DMS 273 (cell line): ENCODE measurements around the gene EDN1.
"Not testable (repeated sequence)": the region's sequence is repeated elsewhere in the genome, so short reads cannot be mapped to it uniquely, and the experiment has no call there.

ENCODE experiments used
- DNase-seq: peaks from one replicate; lab custom pipeline; 2025; ENCODE audit not compliant: unreplicated experiment; lab: John Stamatoyannopoulos, UW

The EDN1 gene

DNA sequence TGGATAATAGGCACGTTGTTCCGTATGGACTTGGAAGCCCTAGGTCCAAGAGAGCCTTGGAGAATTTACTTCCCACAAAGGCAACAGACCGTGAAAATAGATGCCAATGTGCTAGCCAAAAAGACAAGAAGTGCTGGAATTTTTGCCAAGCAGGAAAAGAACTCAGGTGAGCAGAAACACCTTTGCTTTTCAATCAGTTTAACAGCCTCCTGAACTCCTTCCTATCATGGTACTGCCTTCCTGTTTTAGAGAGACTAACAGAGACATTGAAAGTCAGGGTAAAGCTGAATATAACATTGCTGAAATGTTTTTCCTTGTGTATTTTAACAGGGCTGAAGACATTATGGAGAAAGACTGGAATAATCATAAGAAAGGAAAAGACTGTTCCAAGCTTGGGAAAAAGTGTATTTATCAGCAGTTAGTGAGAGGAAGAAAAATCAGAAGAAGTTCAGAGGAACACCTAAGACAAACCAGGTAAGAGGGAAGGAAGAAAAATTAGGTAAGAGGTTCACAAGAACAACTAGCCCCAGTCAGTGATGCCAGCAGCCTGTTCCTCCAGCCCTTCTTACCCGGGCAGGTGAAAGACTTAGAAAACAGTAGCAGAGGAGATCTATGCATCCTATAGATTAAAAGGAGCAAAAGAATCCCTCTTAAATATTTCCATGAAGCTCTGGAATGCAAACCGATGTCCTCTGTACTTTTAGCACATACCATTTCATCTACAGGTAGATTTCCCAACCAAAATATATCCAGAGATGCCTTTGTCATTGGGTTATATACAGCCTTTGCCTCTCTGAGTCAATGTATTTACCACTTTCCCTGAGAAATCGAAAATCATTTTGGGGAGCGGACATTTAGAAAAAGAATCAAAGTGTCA lies 4.0 kb downstream of the EDN1 start:
- DNase-seq = no peak

DNA sequence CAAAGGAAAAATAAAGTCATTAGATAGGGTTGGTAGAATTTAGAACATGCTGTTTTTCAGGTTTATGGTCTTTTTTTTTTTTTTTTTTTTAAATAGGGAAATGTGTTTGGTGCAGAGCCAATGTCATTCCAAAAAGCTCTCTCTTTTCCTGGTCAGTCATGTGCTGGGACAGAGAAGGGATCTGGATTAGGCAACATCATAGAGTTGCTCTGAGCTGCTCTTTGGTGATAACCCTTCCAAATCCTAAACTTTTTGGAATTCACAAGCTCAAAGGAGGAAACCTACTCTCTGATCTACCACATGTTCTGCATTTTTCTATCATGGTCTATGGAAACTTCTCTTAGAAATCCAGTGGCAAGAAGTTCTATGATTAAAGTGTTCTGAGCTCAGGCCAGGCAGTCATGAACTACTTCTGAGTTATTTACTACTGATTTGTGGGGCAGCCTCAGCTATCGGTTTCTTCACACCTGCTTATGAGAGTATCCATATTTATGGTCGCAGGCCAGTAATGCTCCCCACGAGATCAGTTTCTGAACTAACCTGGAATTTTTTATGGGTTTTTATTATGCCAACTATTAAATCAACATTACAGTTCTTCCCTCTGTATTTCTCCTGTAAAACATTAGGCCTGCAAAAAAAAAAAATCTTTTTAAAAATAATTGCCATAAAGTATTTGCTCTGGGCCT lies 4.8 kb downstream of the EDN1 start:
- no peak for DNase-seq

- DNase-seq = no peak
Measured at GRCh38 chr6:12295558-12296254, 5.5 kb downstream of the EDN1 start.

GRCh38 chr6:12296255-12296573 lies 6.1 kb downstream of the EDN1 start:
- no peak for DNase-seq

DNA sequence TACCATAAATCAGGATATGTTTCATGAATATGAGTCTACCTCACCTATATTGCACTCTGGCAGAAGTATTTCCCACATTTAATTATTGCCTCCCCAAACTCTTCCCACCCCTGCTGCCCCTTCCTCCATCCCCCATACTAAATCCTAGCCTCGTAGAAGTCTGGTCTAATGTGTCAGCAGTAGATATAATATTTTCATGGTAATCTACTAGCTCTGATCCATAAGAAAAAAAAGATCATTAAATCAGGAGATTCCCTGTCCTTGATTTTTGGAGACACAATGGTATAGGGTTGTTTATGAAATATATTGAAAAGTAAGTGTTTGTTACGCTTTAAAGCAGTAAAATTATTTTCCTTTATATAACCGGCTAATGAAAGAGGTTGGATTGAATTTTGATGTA lies 6.4 kb downstream of the EDN1 start:
- DNase-seq = no peak

GRCh38 chr6:12297363-12298016 lies 7.3 kb downstream of the EDN1 start:
- DNase-seq = no peak

DNA sequence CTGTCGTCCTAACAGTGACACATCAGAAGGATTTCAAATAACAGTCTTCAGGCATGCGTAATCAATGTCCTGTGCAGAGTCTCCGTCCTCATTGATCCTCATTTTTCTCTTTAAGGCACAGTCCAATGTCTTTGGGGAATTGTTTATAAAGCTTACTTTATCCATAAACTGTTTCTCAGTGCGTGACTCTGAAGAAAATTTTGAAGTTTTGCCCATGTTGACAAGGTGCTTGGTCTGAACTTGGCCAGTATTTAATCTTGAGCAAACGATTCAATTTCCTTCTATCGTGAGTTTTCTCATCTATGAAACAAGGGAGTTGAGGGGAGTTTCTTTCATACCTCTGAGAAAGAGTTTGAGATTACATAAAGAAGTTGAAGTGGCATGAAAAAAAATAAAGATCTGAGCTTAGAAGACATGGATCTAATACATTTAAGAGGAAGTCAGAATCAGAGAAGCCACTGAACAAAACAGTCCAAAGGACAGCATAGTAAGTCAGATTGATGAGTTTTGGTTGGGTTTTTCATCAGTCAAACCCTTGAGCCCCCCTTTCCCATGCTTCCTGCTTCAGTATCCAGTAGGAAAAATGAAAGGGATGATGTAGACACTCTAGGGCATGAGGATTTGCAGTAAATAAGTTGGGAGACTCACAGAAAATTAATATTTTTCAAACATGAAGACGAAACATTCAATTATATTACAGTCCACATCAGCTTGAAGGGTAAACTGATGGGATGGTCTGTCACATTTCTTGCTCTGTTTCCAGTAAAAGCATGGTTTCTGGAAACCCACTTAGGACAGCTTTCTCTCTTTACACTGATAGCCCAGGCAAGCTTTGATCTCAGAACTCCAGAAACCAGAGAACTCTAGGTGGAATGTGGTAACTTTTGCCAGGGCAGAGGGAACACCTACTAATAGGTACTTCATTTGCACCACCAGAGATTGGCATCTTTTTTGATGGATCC lies 8.1 kb downstream of the EDN1 start:
- no peak for DNase-seq

GRCh38 chr6:12298995-12299394 lies 8.8 kb downstream of the EDN1 start:
- no peak for DNase-seq

DNA sequence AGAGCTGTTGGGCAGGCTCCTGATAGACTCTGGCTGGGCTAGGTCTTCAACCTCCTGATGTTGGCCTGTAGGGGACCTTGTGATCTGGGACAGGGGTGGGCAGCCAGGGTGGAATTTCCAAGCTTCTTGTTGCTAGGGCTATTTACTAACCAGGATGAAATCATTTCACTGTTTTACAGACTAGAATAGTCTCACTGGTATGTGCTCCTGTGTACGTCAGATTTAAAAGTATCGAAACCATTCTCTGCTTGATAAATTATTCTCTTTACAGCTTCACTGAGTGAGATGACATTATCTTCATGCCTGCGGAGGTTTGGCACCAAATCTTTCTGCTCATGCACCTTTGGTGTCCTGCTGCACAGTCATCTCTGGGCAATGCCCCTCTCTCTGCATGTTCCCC lies 10.9 kb downstream of the EDN1 start:
- DNase-seq = no peak

DNA sequence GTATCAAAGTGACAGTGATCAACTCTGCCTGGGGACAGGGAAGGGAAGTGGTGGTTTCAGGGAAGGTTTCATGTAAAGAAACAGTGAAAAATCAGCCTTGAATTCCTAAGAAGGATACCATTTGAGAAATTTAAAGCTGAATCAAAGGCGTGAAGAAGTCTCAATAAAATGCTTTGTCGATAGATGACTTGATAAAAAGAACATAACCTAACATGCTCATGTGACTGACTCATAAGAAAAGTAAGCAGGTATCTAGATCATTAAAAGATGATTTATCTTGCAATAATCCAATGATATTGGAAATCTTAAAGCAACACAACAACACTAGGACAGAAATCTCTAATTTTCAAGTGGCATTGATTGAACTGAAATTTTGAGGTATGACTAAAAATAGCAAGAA lies 14.3 kb downstream of the EDN1 start:
- DNase-seq = no peak

DNA sequence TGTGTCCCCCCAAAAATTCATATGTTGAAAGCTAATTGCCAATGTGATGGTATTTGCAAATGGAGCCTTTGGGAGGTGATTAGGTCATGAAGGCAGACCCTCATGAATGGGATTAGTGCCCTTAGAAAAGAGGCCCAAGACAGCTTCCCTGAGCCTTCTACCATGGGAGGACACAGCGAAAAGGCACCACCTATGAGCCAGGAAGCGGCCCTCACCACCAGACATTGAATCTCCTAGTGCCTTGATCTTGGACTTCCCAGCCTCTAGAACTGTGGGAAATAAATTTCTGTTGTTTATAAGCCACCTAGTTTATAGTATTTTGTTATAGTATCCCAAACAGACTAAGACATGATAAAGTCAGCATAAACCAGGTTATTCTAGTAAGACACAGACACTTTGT lies 18.9 kb downstream of the EDN1 start:
- no peak for DNase-seq

GRCh38 chr6:12311106-12311505 lies 20.9 kb downstream of the EDN1 start:
- no peak for DNase-seq

GRCh38 chr6:12312736-12313135 lies 22.6 kb downstream of the EDN1 start:
- DNase-seq = no peak

DNA sequence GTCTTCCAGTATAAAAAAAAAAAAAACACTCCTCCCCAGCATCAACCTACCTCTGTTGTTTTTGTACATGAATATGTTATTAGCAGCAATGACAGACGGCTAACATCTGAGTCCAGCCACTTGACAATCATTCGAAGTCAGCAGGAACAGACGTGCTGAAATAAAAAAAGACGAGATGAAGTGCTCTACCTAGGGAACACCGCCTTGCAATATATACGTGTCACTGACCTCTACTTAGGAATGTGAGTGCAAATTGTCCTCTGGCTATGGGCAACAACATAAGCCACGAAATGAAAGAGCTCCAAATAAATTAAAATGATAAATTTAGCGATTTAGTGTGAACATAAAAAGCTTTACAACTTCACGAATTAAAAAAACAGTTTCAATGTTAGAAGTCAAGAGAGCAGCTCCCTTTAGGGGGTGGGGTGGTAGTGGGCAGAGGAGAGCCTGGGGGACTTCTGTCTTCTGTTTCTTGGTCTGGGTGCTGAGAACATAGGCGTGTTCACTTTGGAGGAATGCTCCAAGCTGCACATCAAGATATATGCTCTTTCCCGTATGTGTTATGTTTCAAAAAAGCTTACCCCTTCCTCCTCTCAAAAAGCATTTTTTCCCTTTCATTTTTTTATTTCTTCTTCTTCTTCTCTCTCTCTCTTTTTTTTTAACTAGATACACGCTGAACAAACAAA lies 23.3 kb downstream of the EDN1 start:
- no peak for DNase-seq

GRCh38 chr6:12313992-12314589 lies 23.9 kb downstream of the EDN1 start:
- DNase-seq = no peak

GRCh38 chr6:12314751-12315150 lies 24.6 kb downstream of the EDN1 start:
- DNase-seq = no peak

DNA sequence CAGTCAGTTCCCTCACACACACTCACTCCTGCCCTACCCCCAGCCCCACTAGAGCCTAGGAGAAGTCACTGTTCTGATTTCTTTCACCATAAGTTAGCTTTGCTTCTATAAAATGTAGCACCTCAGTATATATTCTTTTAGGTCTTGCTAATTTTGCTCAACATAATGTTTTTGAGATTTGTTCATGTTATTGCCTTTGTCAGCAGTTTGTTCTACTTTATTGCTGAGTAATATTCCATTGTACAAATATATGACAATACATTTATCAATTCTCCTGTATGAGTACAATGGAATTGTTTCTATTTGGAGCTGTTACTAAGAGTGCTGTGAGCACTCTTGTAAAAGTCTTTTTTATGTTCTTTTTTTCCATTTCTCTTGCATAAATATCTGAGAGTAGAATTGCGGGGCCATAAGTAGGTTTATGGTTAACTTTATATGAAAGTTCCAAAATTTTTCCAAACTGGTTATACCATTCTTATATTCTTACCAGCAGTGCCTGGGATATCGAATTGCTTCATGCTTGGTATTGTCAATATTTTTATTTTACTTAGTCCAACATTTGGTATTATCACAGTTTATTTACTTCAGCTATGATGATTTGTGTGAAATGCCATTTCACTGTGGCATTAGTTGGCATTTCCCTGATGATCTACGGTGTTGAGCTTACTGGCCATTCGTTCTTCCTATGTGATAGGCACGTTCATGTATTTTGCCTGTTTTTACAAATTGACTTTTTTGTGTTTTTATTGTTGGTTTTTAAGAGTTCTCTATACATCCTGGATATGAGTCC lies 25.3 kb downstream of the EDN1 start:
- DNase-seq = no peak

DNA sequence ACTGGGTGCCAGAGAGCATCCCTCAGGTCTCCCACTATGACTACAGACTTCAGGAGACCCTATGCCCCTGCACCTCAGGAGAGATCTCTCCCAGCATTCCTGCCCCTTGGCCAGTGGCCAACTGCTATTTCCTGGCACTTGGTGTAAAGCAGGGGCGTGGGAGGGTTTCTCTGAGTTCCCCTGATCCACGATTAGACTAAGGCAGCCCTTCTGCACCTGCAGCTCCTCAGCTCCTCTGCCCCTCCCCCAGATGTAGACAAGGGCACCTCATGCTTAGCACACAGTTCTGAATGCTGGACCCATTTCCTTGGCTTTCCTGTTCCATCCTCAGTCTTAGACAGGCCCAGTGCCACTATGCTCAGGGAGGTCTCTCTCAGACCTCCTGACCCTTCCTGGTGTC lies 28.6 kb downstream of the EDN1 start:
- DNase-seq = no peak

GRCh38 chr6:12320074-12320473 lies 29.9 kb downstream of the EDN1 start:
- DNase-seq = not testable (repeated sequence)
